ENCODE results near the gene B3GAT1. TPM values are rescaled to one million over a fixed set of nuclear protein-coding genes. Genes with fewer than 3 reads are reported as not detected.

The B3GAT1 gene
- total and polyA plus RNA-seq, 4 experiments from 2014 or later, result 0.44 to 0.47 TPM; not detected in 2

- H3K4me3 ChIP-seq (ENCODE audit: low read length in 2 of 2), result no peak overlapping the region
- Mint-ChIP-seq H3K27me3 (peaks cover 0 to 2% of the 10 kb centered on the region in 2 donors), H3K4me1 (no peaks in the 10 kb centered on the region), H3K27ac (no peak overlapping the region), H3K4me3 (no peak overlapping the region), H3K36me3 (no peaks in the 10 kb centered on the region), H3K9me3 (no peaks in the 10 kb centered on the region)
- H3K9me3 ChIP-seq (ENCODE audit: control insufficient read depth in 1 of 2, low read length in 2 of 2), result no peaks in the 10 kb centered on the region
- peak in 1 of 5 donors; percentile 2 for DNase-seq
- no peaks in the 10 kb centered on the region for H3K27me3 ChIP-seq (ENCODE audit: insufficient read depth, low read length)
- H3K4me1 ChIP-seq (ENCODE audit: insufficient read depth, low read length), result no peaks in the 10 kb centered on the region
- intact Hi-C loops (cut with micrococcal nuclease), result no loop called here
- no peaks in the 10 kb centered on the region for H3K36me3 ChIP-seq (ENCODE audit: insufficient read depth, low read length)
- CTCF ChIA-PET (ENCODE audit: partially characterized antibody), result no interaction called here
- POLR2A ChIA-PET (ENCODE audit: partially characterized antibody), result no interaction called here
- no peak overlapping the region for H3K27ac ChIP-seq (ENCODE audit: low read depth, low read length)
Measured at GRCh38 chr11:134374171-134374570, 37.9 kb downstream of the B3GAT1 start.

- no peaks in the 10 kb centered on the region for H3K4me1 Mint-ChIP-seq
- CTCF ChIA-PET (ENCODE audit: partially characterized antibody), result no interaction called here
Measured at GRCh38 chr11:134373591-134374052, 38.4 kb downstream of the B3GAT1 start.

GRCh38 chr11:134372961-134373360 is 39.1 kb downstream of the B3GAT1 start:
- ChIA-PET CTCF (ENCODE audit: partially characterized antibody) (interaction anchor here (0.6 kb wide), 1 partner anchor 111 kb away, joined by 3 read pairs; no protein-coding TSS in a partner anchor), POLR2A (ENCODE audit: partially characterized antibody) (no interaction called here)
- H3K4me1 ChIP-seq (ENCODE audit: insufficient read depth, low read length), result no peaks in the 10 kb centered on the region
- no peak overlapping the region for H3K4me3 Mint-ChIP-seq
- H3K27ac Mint-ChIP-seq, result no peak overlapping the region
- DNase-seq, result peak in 1 of 5 donors; percentile 22
- no peaks in the 10 kb centered on the region for H3K36me3 Mint-ChIP-seq
- H3K4me3 ChIP-seq (ENCODE audit: low read length in 2 of 2), result no peak overlapping the region
- peaks cover 0 to 2% of the 10 kb centered on the region in 2 donors for H3K27me3 Mint-ChIP-seq
- no peaks in the 10 kb centered on the region for H3K4me1 Mint-ChIP-seq
- H3K27ac ChIP-seq (ENCODE audit: low read depth, low read length), result no peak overlapping the region
- intact Hi-C loops (cut with micrococcal nuclease), result no loop called here
- H3K9me3 Mint-ChIP-seq, result no peaks in the 10 kb centered on the region
- no peaks in the 10 kb centered on the region for H3K9me3 ChIP-seq (ENCODE audit: control insufficient read depth in 1 of 2, low read length in 2 of 2)
- no peaks in the 10 kb centered on the region for H3K27me3 ChIP-seq (ENCODE audit: insufficient read depth, low read length)
- H3K36me3 ChIP-seq (ENCODE audit: insufficient read depth, low read length), result no peaks in the 10 kb centered on the region

More at GRCh38 chr11:134373591-134374052, 38.4 kb downstream of the B3GAT1 start:
- no peak overlapping the region for H3K4me3 ChIP-seq (ENCODE audit: low read length in 2 of 2)
- Mint-ChIP-seq H3K27ac (no peak overlapping the region), H3K27me3 (peaks cover 0 to 2% of the 10 kb centered on the region in 2 donors), H3K4me3 (no peak overlapping the region), H3K36me3 (no peaks in the 10 kb centered on the region), H3K9me3 (no peaks in the 10 kb centered on the region)
- POLR2A ChIA-PET (ENCODE audit: partially characterized antibody), result no interaction called here
- no peak overlapping the region for H3K27ac ChIP-seq (ENCODE audit: low read depth, low read length)
- DNase-seq, result no peak
- H3K9me3 ChIP-seq (ENCODE audit: control insufficient read depth in 1 of 2, low read length in 2 of 2), result no peaks in the 10 kb centered on the region
- no peaks in the 10 kb centered on the region for H3K36me3 ChIP-seq (ENCODE audit: insufficient read depth, low read length)
- H3K27me3 ChIP-seq (ENCODE audit: insufficient read depth, low read length), result no peaks in the 10 kb centered on the region
- intact Hi-C loops (cut with micrococcal nuclease), result no loop called here
- H3K4me1 ChIP-seq (ENCODE audit: insufficient read depth, low read length), result no peaks in the 10 kb centered on the region

- no peaks in the 10 kb centered on the region for H3K36me3 ChIP-seq (ENCODE audit: insufficient read depth, low read length)
- no peaks in the 10 kb centered on the region for H3K27me3 ChIP-seq (ENCODE audit: insufficient read depth, low read length)
- DNase-seq, result no peak
- H3K27ac ChIP-seq (ENCODE audit: low read depth, low read length), result no peak overlapping the region
- H3K4me1 ChIP-seq (ENCODE audit: insufficient read depth, low read length), result no peaks in the 10 kb centered on the region
- H3K4me3 Mint-ChIP-seq, result no peak overlapping the region
- intact Hi-C loops (cut with micrococcal nuclease), result no loop called here
- no peak overlapping the region for H3K4me3 ChIP-seq (ENCODE audit: low read length in 2 of 2)
- no peaks in the 10 kb centered on the region for H3K4me1 Mint-ChIP-seq
- H3K27me3 Mint-ChIP-seq, result no peaks in the 10 kb centered on the region
- CTCF ChIA-PET (ENCODE audit: partially characterized antibody), result interaction anchor here (0.6 kb wide), 1 partner anchor 110 kb away, joined by 3 read pairs; no protein-coding TSS in a partner anchor
- H3K36me3 Mint-ChIP-seq, result no peaks in the 10 kb centered on the region
- H3K9me3 ChIP-seq (ENCODE audit: control insufficient read depth in 1 of 2, low read length in 2 of 2), result no peaks in the 10 kb centered on the region
- H3K27ac Mint-ChIP-seq, result no peak overlapping the region
- H3K9me3 Mint-ChIP-seq, result no peaks in the 10 kb centered on the region
- POLR2A ChIA-PET (ENCODE audit: partially characterized antibody), result no interaction called here
Measured at GRCh38 chr11:134372536-134372935, 39.5 kb downstream of the B3GAT1 start.

- H3K27ac Mint-ChIP-seq, result no peak overlapping the region
- POLR2A ChIA-PET (ENCODE audit: partially characterized antibody), result no interaction called here
Measured at GRCh38 chr11:134371436-134372185, 40.4 kb downstream of the B3GAT1 start.

GRCh38 chr11:134370526-134371435 is 41.3 kb downstream of the B3GAT1 start:
- H3K36me3 Mint-ChIP-seq, result no peaks in the 10 kb centered on the region
- Histone ChIP-seq H3K4me1 (ENCODE audit: insufficient read depth, low read length) (no peaks in the 10 kb centered on the region), H3K4me3 (ENCODE audit: low read length in 2 of 2) (no peak overlapping the region), H3K27ac (ENCODE audit: low read depth, low read length) (no peak overlapping the region), H3K9me3 (ENCODE audit: control insufficient read depth in 1 of 2, low read length in 2 of 2) (no peaks in the 10 kb centered on the region), H3K36me3 (ENCODE audit: insufficient read depth, low read length) (no peaks in the 10 kb centered on the region), H3K27me3 (ENCODE audit: insufficient read depth, low read length) (no peaks in the 10 kb centered on the region)
- no peaks in the 10 kb centered on the region for H3K4me1 Mint-ChIP-seq
- CTCF ChIA-PET (ENCODE audit: partially characterized antibody), result no interaction called here
- H3K9me3 Mint-ChIP-seq, result no peaks in the 10 kb centered on the region
- no peak overlapping the region for H3K4me3 Mint-ChIP-seq
- intact Hi-C loops (cut with micrococcal nuclease), result no loop called here
- H3K27me3 Mint-ChIP-seq, result no peaks in the 10 kb centered on the region
- no peak overlapping the region for H3K27ac Mint-ChIP-seq
- POLR2A ChIA-PET (ENCODE audit: partially characterized antibody), result no interaction called here
- DNase-seq, result peak in 1 of 5 donors; percentile 7

More at GRCh38 chr11:134371436-134372185, 40.4 kb downstream of the B3GAT1 start:
- Histone ChIP-seq H3K4me3 (ENCODE audit: low read length in 2 of 2) (no peak overlapping the region), H3K27me3 (ENCODE audit: insufficient read depth, low read length) (no peaks in the 10 kb centered on the region), H3K27ac (ENCODE audit: low read depth, low read length) (no peak overlapping the region), H3K9me3 (ENCODE audit: control insufficient read depth in 1 of 2, low read length in 2 of 2) (no peaks in the 10 kb centered on the region), H3K4me1 (ENCODE audit: insufficient read depth, low read length) (no peaks in the 10 kb centered on the region), H3K36me3 (ENCODE audit: insufficient read depth, low read length) (no peaks in the 10 kb centered on the region)
- DNase-seq, result no peak
- H3K27me3 Mint-ChIP-seq, result no peaks in the 10 kb centered on the region
- H3K9me3 Mint-ChIP-seq, result no peaks in the 10 kb centered on the region
- CTCF ChIA-PET (ENCODE audit: partially characterized antibody), result no interaction called here
- no peak overlapping the region for H3K4me3 Mint-ChIP-seq
- no peaks in the 10 kb centered on the region for H3K36me3 Mint-ChIP-seq
- H3K4me1 Mint-ChIP-seq, result no peaks in the 10 kb centered on the region
- intact Hi-C loops (cut with micrococcal nuclease), result no loop called here
